ACC112 (cell line): ENCODE measurements around the gene PTH1R.

Experiments used
- H2AFZ ChIP-seq: fragments of 200-600 bp; sonication (generic); one replicate; pipeline ENCODE4 v1.6.0; 2017; ENCODE audit warnings: antibody characterized with exemption, low read length; ENCODE audit not compliant: unreplicated experiment
- H3K27ac ChIP-seq: fragments of 200-600 bp; sonication (generic); 2 replicates; pipeline ENCODE4 v1.5.1; 2014; ENCODE audit warnings: low read depth, mild to moderate bottlenecking, antibody characterized with exemption, low read length, moderate library complexity
- H3K27me3 ChIP-seq: fragments of 200-600 bp; sonication (generic); 2 replicates; pipeline ENCODE4 v1.6.1; 2014; ENCODE audit warnings: mild to moderate bottlenecking, antibody characterized with exemption, low read length, moderate library complexity, mixed read lengths; ENCODE audit not compliant: insufficient read depth
- H3K36me3 ChIP-seq: fragments of 200-600 bp; sonication (generic); 2 replicates; pipeline ENCODE4 v1.6.1; 2016; ENCODE audit warnings: mild to moderate bottlenecking, antibody characterized with exemption, low read length, moderate library complexity, mixed read lengths; ENCODE audit not compliant: insufficient read depth
- H3K4me1 ChIP-seq: fragments of 200-600 bp; sonication (generic); one replicate; pipeline ENCODE4 v1.6.1; 2016; ENCODE audit warnings: low read length, mixed read lengths; ENCODE audit not compliant: insufficient read depth, unreplicated experiment, control insufficient read depth
- H3K4me3 ChIP-seq: fragments of 200-600 bp; sonication (generic); 2 replicates; pipeline ENCODE4 v1.5.1; 2014; ENCODE audit warnings: mild to moderate bottlenecking, low read depth, low read length
- H3K79me2 ChIP-seq: fragments of 200-600 bp; sonication (generic); one replicate; pipeline ENCODE4 v1.6.0; 2016; ENCODE audit warnings: low read length; ENCODE audit not compliant: control insufficient read depth, unreplicated experiment, insufficient read depth

Gene PTH1R

GRCh38 chr3:46865546-46865945 lies 12.0 kb upstream of the PTH1R start:
- Histone ChIP-seq H3K27me3 (no peaks in the 10 kb centered on the region), H3K79me2 (no peaks in the 10 kb centered on the region), H3K36me3 (no peaks in the 10 kb centered on the region), H3K4me3 (no peak overlapping the region), H2AFZ (no peak overlapping the region), H3K27ac (no peak overlapping the region), H3K4me1 (peaks cover 7% of the 10 kb centered on the region)

GRCh38 chr3:46866032-46866595 lies 11.4 kb upstream of the PTH1R start:
- Histone ChIP-seq H3K4me1 (peaks cover 7% of the 10 kb centered on the region), H3K79me2 (no peaks in the 10 kb centered on the region), H3K4me3 (no peak overlapping the region), H3K36me3 (no peaks in the 10 kb centered on the region), H2AFZ (no peak overlapping the region), H3K27me3 (no peaks in the 10 kb centered on the region; the same call in 1 of the 2 replicates), H3K27ac (no peak overlapping the region)

- H3K27me3 ChIP-seq = no peaks in the 10 kb centered on the region; the same call in 1 of the 2 replicates
- peaks cover 7% of the 10 kb centered on the region for H3K4me1 ChIP-seq
- H3K79me2 ChIP-seq = no peaks in the 10 kb centered on the region
- no peaks in the 10 kb centered on the region for H3K36me3 ChIP-seq
- no peak overlapping the region for H3K4me3 ChIP-seq
- H2AFZ ChIP-seq = no peak overlapping the region
- H3K27ac ChIP-seq = no peak overlapping the region
Observed at GRCh38 chr3:46866720-46867549, 10.6 kb upstream of the PTH1R start.

GRCh38 chr3:46867550-46867898 lies 10.0 kb upstream of the PTH1R start:
- Histone ChIP-seq H3K36me3 (no peaks in the 10 kb centered on the region), H3K27me3 (peaks cover 1% of the 10 kb centered on the region; the same call in 1 of the 2 replicates), H3K4me3 (no peak overlapping the region), H3K79me2 (no peaks in the 10 kb centered on the region), H3K27ac (no peak overlapping the region), H3K4me1 (peaks cover 7% of the 10 kb centered on the region), H2AFZ (no peak overlapping the region)

- Histone ChIP-seq H2AFZ (no peak overlapping the region), H3K4me1 (peaks cover 7% of the 10 kb centered on the region), H3K27me3 (peaks cover 5% of the 10 kb centered on the region; the same call in 1 of the 2 replicates), H3K79me2 (no peaks in the 10 kb centered on the region), H3K4me3 (no peak overlapping the region), H3K36me3 (no peaks in the 10 kb centered on the region), H3K27ac (no peak overlapping the region)
Observed at GRCh38 chr3:46868287-46868686, 9.2 kb upstream of the PTH1R start.

GRCh38 chr3:46868948-46869347 lies 8.6 kb upstream of the PTH1R start:
- H3K4me3 ChIP-seq = no peak overlapping the region
- H3K27me3 ChIP-seq = peaks cover 5% of the 10 kb centered on the region; the same call in 1 of the 2 replicates
- H3K4me1 ChIP-seq = peaks cover 7% of the 10 kb centered on the region
- no peak overlapping the region for H2AFZ ChIP-seq
- H3K27ac ChIP-seq = no peak overlapping the region
- H3K36me3 ChIP-seq = no peaks in the 10 kb centered on the region
- no peaks in the 10 kb centered on the region for H3K79me2 ChIP-seq

- no peaks in the 10 kb centered on the region for H3K79me2 ChIP-seq
- H3K4me3 ChIP-seq = no peak overlapping the region
- no peak overlapping the region for H2AFZ ChIP-seq
- no peaks in the 10 kb centered on the region for H3K36me3 ChIP-seq
- no peak overlapping the region for H3K27ac ChIP-seq
- H3K4me1 ChIP-seq = peaks cover 7% of the 10 kb centered on the region
- H3K27me3 ChIP-seq = peaks cover 5% of the 10 kb centered on the region; the same call in 1 of the 2 replicates
Observed at GRCh38 chr3:46869440-46869839, 8.1 kb upstream of the PTH1R start.

GRCh38 chr3:46870651-46871050 lies 6.9 kb upstream of the PTH1R start:
- no peak overlapping the region for H3K27ac ChIP-seq
- no peaks in the 10 kb centered on the region for H3K79me2 ChIP-seq
- H3K4me3 ChIP-seq = no peak overlapping the region
- no peak overlapping the region for H2AFZ ChIP-seq
- H3K4me1 ChIP-seq = peaks cover 7% of the 10 kb centered on the region
- peaks cover 5% of the 10 kb centered on the region; the same call in 1 of the 2 replicates for H3K27me3 ChIP-seq
- no peaks in the 10 kb centered on the region for H3K36me3 ChIP-seq

- Histone ChIP-seq H2AFZ (no peak overlapping the region), H3K27me3 (peaks cover 5% of the 10 kb centered on the region; the same call in 1 of the 2 replicates)
Observed at GRCh38 chr3:46871222-46871621, 6.3 kb upstream of the PTH1R start.

GRCh38 chr3:46873521-46873920 lies 4.0 kb upstream of the PTH1R start:
- Histone ChIP-seq H3K27me3 (peaks cover 5% of the 10 kb centered on the region; the same call in 1 of the 2 replicates), H3K4me3 (no peak overlapping the region), H3K27ac (no peak overlapping the region), H3K36me3 (no peaks in the 10 kb centered on the region), H3K4me1 (peaks cover 1% of the 10 kb centered on the region), H3K79me2 (no peaks in the 10 kb centered on the region), H2AFZ (no peak overlapping the region)

More at GRCh38 chr3:46871222-46871621, 6.3 kb upstream of the PTH1R start:
- Histone ChIP-seq H3K27ac (no peak overlapping the region), H3K79me2 (no peaks in the 10 kb centered on the region), H3K4me1 (peaks cover 7% of the 10 kb centered on the region), H3K36me3 (no peaks in the 10 kb centered on the region), H3K4me3 (no peak overlapping the region)

GRCh38 chr3:46874430-46874829 lies 3.1 kb upstream of the PTH1R start:
- Histone ChIP-seq H2AFZ (no peak overlapping the region), H3K27ac (no peak overlapping the region), H3K36me3 (no peaks in the 10 kb centered on the region), H3K27me3 (peaks cover 5% of the 10 kb centered on the region; the same call in 1 of the 2 replicates), H3K4me1 (peaks cover 7% of the 10 kb centered on the region), H3K79me2 (no peaks in the 10 kb centered on the region), H3K4me3 (no peak overlapping the region)
